C4-2B (cell line): ENCODE measurements around the gene DUOXA2.

Source experiments
- ZFX ChIP-seq: fragments of 450-650 bp; IDR thresholded peaks from 2 replicates; pipeline ENCODE4 v1.6.1; 2017
- TF ChIP-seq, protein P1 (sequence below): fragments of 450-650 bp; conservative IDR thresholded peaks from 2 replicates; pipeline ENCODE4 v1.5.1; 2017; ENCODE audit warnings: mild to moderate bottlenecking

DNA sequence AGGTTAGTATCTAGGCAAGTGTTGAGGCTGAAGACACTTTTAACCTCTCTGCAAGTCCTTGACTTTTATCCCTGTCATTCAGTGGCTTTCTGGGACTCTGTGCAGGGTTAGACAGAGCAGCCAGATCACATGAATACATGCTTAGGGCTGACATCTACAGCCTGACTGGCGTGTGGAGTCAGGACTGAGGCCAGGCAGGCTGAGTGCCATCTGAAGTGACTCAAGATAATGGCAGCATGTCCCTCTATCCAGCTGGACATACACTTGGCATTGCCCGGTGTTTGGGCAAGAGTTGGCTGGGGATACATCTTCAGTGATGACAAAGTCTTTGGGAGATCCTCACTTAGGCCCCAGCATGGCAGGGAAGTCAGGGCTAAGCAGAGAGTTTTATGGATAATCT, 22.6 kb upstream of the DUOXA2 start:
- TF ChIP-seq ZFX = no peak
- TF ChIP-seq, protein P1, sequence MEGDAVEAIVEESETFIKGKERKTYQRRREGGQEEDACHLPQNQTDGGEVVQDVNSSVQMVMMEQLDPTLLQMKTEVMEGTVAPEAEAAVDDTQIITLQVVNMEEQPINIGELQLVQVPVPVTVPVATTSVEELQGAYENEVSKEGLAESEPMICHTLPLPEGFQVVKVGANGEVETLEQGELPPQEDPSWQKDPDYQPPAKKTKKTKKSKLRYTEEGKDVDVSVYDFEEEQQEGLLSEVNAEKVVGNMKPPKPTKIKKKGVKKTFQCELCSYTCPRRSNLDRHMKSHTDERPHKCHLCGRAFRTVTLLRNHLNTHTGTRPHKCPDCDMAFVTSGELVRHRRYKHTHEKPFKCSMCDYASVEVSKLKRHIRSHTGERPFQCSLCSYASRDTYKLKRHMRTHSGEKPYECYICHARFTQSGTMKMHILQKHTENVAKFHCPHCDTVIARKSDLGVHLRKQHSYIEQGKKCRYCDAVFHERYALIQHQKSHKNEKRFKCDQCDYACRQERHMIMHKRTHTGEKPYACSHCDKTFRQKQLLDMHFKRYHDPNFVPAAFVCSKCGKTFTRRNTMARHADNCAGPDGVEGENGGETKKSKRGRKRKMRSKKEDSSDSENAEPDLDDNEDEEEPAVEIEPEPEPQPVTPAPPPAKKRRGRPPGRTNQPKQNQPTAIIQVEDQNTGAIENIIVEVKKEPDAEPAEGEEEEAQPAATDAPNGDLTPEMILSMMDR = no peak
